Neural progenitor cell (in vitro differentiated cells): ENCODE data around the gene DYNLT4. TPM values are rescaled to one million over a fixed set of nuclear protein-coding genes. Genes with fewer than 3 reads are reported as not detected.

Source experiments
- DNase-seq: peaks from one replicate; pipeline ENCODE4 v3.0.0-alpha.2; 2016; ENCODE audit warnings: low spot score
- H2AFZ ChIP-seq: fragments of 200-600 bp; sonication (generic); replicated peaks from 2 replicates; pipeline ENCODE4 v1.6.1; 2016; ENCODE audit warnings: antibody characterized with exemption
- H3F3A ChIP-seq: fragments of 200-600 bp; sonication (generic); 2 replicates; pipeline ENCODE4 v1.6.1; 2016; ENCODE audit warnings: antibody characterized with exemption, low read depth
- H3K27ac ChIP-seq: fragments of 200-600 bp; sonication (generic); 2 replicates; pipeline ENCODE4 v1.5.1; 2016; ENCODE audit warnings: mild to moderate bottlenecking
- H3K27me3 ChIP-seq: fragments of 200-600 bp; sonication (generic); 2 replicates; pipeline ENCODE4 v1.6.1; 2016; ENCODE audit warnings: mild to moderate bottlenecking, moderate library complexity
- H3K36me3 ChIP-seq: fragments of 200-600 bp; sonication (generic); 2 replicates; pipeline ENCODE4 v1.5.1; 2016
- H3K4me1 ChIP-seq: fragments of 200-600 bp; sonication (generic); 2 replicates; pipeline ENCODE4 v1.6.1; 2016; ENCODE audit warnings: mixed run types
- H3K4me2 ChIP-seq: fragments of 200-600 bp; sonication (generic); 2 replicates; pipeline ENCODE4 v1.6.1; 2016
- H3K4me3 ChIP-seq: fragments of 200-600 bp; sonication (generic); 2 replicates; pipeline ENCODE4 v1.5.1; 2016
- H3K79me2 ChIP-seq: fragments of 200-600 bp; sonication (generic); 2 replicates; pipeline ENCODE4 v1.6.1; 2016; ENCODE audit warnings: low read depth
- H3K9ac ChIP-seq: fragments of 200-600 bp; sonication (generic); 2 replicates; pipeline ENCODE4 v1.6.1; 2016
- H3K9me3 ChIP-seq: fragments of 200-600 bp; sonication (generic); 2 replicates; pipeline ENCODE4 v1.5.1; 2016; ENCODE audit warnings: low read depth
- H4K20me1 ChIP-seq: fragments of 200-600 bp; sonication (generic); 2 replicates; pipeline ENCODE4 v1.6.1; 2016; ENCODE audit warnings: low read depth
- H3K27ac Mint-ChIP-seq: 3 replicates; pipeline ENCODE4 v1.8.0; 2021; ENCODE audit warnings: mixed read lengths
- H3K27me3 Mint-ChIP-seq: 2 replicates; pipeline ENCODE4 v1.8.0; 2022; ENCODE audit warnings: low read depth, mild to moderate bottlenecking, inconsistent platforms, moderate library complexity, mixed read lengths; ENCODE audit not compliant: insufficient read depth
- H3K36me3 Mint-ChIP-seq: 3 replicates; pipeline ENCODE4 v1.8.0; 2021; ENCODE audit warnings: mixed read lengths
- H3K4me1 Mint-ChIP-seq: 3 replicates; pipeline ENCODE4 v1.8.0; 2021; ENCODE audit warnings: mixed read lengths
- H3K4me3 Mint-ChIP-seq: 3 replicates; pipeline ENCODE4 v1.8.0; 2021; ENCODE audit warnings: mild to moderate bottlenecking, moderate library complexity, mixed read lengths
- H3K9me3 Mint-ChIP-seq: 3 replicates; pipeline ENCODE4 v1.8.0; 2020; ENCODE audit warnings: mixed read lengths
- EZH2 ChIP-seq: fragments of 200-600 bp; sonication (generic); IDR thresholded peaks from 2 replicates; pipeline ENCODE4 v1.6.1; 2017; ENCODE audit warnings: antibody characterized with exemption, mild to moderate bottlenecking, moderate library complexity
- EZH2phosphoT487 ChIP-seq: fragments of 200-600 bp; sonication (generic); IDR thresholded peaks from 2 replicates; pipeline ENCODE4 v1.6.1; 2017; ENCODE audit warnings: antibody characterized with exemption
- total RNA-seq: library from RNA; depleted of rRNA; stranded (reverse); fragments of >200 nt; gene quantifications from 2 replicates; pipeline ENCODE4 v1.2.3, GENCODE V29; 2015; ENCODE audit warnings: low replicate concordance
- TF ChIP-seq, protein P1 (sequence below): fragments of 200-600 bp; sonication (generic); IDR thresholded peaks from 2 replicates; pipeline ENCODE4 v1.5.1; 2017; ENCODE audit warnings: antibody characterized with exemption, mild to moderate bottlenecking

DYNLT4 gene
- total RNA-seq, 1 donor from 2014 or later: not detected

DNA sequence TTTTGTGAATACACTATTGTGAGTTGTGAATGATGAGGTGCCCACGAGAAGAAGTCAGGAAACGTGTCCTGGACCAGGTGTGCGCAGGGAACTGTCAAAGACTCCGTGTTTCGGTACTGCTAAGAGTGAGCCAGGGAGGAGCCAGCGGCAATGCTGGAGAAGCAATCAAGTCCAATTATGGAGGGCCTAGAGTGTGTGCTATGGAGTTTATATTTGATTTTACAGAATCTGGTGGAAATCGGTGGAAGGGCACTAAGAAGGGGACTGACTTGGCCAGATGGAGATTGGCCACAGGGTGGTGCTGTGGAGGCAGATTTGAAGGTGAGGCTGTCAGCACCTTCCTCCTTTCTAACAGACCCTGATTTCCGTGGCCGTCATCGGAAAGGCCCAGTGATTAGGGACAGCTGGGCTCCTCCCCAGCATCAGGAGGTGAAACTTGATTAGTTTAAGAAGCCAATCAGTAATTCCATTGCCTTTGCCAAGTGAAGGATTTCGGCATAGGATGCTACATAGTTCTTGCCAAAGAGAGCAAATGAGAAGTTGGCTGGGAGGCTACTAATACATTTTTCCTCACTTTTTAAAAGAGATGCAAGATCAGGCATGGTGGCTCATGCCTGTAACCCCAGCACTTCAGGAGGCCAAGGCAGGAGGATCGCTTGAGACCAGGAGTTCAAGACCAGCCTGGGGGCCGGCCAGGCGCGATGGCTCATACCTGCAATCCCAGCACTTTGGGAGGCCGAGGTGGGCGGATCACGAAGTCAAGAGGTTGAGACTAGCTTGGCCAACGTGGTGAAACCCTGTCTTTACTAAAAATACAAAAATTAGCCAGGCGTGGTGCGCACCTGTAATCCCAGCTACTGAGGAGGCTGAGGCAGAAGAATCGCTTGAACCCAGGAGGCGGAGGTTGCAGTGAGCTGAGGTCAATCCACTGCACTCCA is 28.9 kb upstream of the DYNLT4 start:
- H3K4me2 ChIP-seq: no peak overlapping the region
- H3F3A ChIP-seq: peaks cover 4% of the 10 kb centered on the region
- no peaks in the 10 kb centered on the region for H3K9me3 Mint-ChIP-seq
- no peaks in the 10 kb centered on the region for H3K9me3 ChIP-seq
- H3K4me3 ChIP-seq: no peak overlapping the region
- H3K36me3 Mint-ChIP-seq: no peaks in the 10 kb centered on the region
- peaks cover 7% of the 10 kb centered on the region for H3K4me1 ChIP-seq
- H3K27me3 Mint-ChIP-seq: peaks cover 7% of the 10 kb centered on the region
- no peaks in the 10 kb centered on the region for H4K20me1 ChIP-seq
- peaks cover 9% of the 10 kb centered on the region for H3K4me1 Mint-ChIP-seq
- peak; percentile 88 for DNase-seq
- H3K27ac Mint-ChIP-seq: peak overlapping the region; percentile 2
- H2AFZ ChIP-seq: no peak overlapping the region
- no peak overlapping the region for H3K27ac ChIP-seq
- no peak overlapping the region for H3K9ac ChIP-seq
- no peaks in the 10 kb centered on the region for H3K36me3 ChIP-seq
- no peaks in the 10 kb centered on the region for H3K79me2 ChIP-seq
- TF ChIP-seq EZH2: no peak
- TF ChIP-seq, protein P1, sequence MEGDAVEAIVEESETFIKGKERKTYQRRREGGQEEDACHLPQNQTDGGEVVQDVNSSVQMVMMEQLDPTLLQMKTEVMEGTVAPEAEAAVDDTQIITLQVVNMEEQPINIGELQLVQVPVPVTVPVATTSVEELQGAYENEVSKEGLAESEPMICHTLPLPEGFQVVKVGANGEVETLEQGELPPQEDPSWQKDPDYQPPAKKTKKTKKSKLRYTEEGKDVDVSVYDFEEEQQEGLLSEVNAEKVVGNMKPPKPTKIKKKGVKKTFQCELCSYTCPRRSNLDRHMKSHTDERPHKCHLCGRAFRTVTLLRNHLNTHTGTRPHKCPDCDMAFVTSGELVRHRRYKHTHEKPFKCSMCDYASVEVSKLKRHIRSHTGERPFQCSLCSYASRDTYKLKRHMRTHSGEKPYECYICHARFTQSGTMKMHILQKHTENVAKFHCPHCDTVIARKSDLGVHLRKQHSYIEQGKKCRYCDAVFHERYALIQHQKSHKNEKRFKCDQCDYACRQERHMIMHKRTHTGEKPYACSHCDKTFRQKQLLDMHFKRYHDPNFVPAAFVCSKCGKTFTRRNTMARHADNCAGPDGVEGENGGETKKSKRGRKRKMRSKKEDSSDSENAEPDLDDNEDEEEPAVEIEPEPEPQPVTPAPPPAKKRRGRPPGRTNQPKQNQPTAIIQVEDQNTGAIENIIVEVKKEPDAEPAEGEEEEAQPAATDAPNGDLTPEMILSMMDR: peak; percentile 80
- H3K27me3 ChIP-seq: no peaks in the 10 kb centered on the region
- H3K4me3 Mint-ChIP-seq: peak overlapping the region; percentile 27

DNA sequence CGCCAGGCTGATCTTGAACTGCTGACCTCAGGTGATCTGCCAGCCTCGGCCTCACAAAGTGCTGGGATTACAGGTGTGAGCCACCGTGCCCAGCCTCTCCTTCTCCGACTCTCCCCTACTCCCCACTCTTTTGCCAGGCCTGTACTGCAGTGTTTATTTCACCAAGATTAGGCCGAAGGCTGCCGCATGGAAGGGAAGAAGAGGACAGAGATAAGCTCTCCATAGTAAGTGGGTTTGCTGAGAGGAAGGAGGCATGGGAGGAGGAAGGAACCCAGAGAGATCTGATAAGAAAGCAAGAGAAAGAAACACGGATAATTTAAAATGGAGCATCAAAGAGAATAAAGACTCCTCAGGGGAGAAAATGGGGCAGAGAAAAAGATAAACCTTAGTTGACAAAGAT is 27.2 kb upstream of the DYNLT4 start:
- Mint-ChIP-seq H3K27me3 (peaks cover 2% of the 10 kb centered on the region), H3K4me3 (no peak overlapping the region), H3K9me3 (no peaks in the 10 kb centered on the region), H3K27ac (no peak overlapping the region), H3K36me3 (no peaks in the 10 kb centered on the region), H3K4me1 (peaks cover 9% of the 10 kb centered on the region)
- Histone ChIP-seq H3F3A (peaks cover 4% of the 10 kb centered on the region), H3K9ac (no peak overlapping the region), H3K4me1 (peaks cover 9% of the 10 kb centered on the region), H4K20me1 (no peaks in the 10 kb centered on the region), H3K79me2 (no peaks in the 10 kb centered on the region), H3K27me3 (no peaks in the 10 kb centered on the region), H3K4me3 (no peak overlapping the region), H3K36me3 (no peaks in the 10 kb centered on the region), H3K4me2 (no peak overlapping the region), H3K27ac (no peak overlapping the region), H2AFZ (no peak overlapping the region), H3K9me3 (no peaks in the 10 kb centered on the region)
- TF ChIP-seq EZH2phosphoT487: no peak
- TF ChIP-seq, protein P1: no peak
- no peak for DNase-seq

DNA sequence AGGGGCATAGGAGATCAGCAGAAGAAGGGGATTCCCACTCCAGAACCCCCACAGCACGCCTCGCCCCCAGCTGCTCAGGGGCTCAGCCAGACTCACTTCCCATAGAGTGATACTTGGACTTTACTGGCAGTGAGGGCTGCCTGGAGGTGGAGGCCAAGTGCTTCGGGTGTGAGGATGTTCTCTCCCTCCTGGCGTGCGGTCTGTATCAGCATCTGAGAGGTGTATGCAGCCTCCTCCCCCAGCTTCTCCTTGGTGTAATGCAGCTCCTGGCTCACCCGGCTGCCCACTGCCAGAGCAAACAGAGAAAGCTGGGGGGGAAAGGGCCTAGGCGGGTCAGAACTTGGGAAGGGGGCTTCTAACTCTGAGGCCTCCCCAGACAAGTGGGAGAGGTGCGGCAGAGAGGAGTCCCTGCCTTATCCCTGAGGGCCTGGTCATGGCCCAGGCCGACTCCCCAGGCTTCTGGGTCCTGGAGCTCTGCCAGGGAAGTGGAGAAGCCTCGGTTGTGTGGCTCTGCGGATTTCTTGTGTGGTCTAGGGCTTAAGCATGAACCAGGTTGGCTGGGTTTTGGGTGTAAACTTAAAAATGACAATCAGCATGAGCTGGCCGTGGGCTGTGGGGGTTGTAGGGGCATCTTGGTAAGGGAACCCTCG is 25.0 kb upstream of the DYNLT4 start:
- no peak overlapping the region for H3K4me3 Mint-ChIP-seq
- Histone ChIP-seq H3K9ac (no peak overlapping the region), H3K9me3 (no peaks in the 10 kb centered on the region)

More for the DNA sequence above, 25.0 kb upstream of the DYNLT4 start:
- DNase-seq: no peak
- peaks cover 4% of the 10 kb centered on the region for H3F3A ChIP-seq
- peaks cover 9% of the 10 kb centered on the region for H3K4me1 Mint-ChIP-seq
- no peaks in the 10 kb centered on the region for H3K36me3 Mint-ChIP-seq
- no peak overlapping the region for H3K27ac ChIP-seq
- H3K27ac Mint-ChIP-seq: no peak overlapping the region
- no peaks in the 10 kb centered on the region for H3K9me3 Mint-ChIP-seq
- H3K4me1 ChIP-seq: peaks cover 9% of the 10 kb centered on the region
- H3K27me3 Mint-ChIP-seq: peaks cover 9% of the 10 kb centered on the region
- no peaks in the 10 kb centered on the region for H3K79me2 ChIP-seq
- TF ChIP-seq, protein P1: no peak
- TF ChIP-seq EZH2: no peak
- TF ChIP-seq EZH2phosphoT487: no peak
- no peaks in the 10 kb centered on the region for H3K27me3 ChIP-seq
- H4K20me1 ChIP-seq: no peaks in the 10 kb centered on the region
- no peak overlapping the region for H3K4me3 ChIP-seq
- H3K4me2 ChIP-seq: no peak overlapping the region
- H3K36me3 ChIP-seq: no peaks in the 10 kb centered on the region
- H2AFZ ChIP-seq: no peak overlapping the region
